DMS 273 (cell line): ENCODE measurements around the gene HNRNPM.

Source experiments
- DNase-seq: peaks from one replicate; lab custom pipeline; 2025; ENCODE audit not compliant: unreplicated experiment; lab: John Stamatoyannopoulos, UW

Gene HNRNPM

DNA sequence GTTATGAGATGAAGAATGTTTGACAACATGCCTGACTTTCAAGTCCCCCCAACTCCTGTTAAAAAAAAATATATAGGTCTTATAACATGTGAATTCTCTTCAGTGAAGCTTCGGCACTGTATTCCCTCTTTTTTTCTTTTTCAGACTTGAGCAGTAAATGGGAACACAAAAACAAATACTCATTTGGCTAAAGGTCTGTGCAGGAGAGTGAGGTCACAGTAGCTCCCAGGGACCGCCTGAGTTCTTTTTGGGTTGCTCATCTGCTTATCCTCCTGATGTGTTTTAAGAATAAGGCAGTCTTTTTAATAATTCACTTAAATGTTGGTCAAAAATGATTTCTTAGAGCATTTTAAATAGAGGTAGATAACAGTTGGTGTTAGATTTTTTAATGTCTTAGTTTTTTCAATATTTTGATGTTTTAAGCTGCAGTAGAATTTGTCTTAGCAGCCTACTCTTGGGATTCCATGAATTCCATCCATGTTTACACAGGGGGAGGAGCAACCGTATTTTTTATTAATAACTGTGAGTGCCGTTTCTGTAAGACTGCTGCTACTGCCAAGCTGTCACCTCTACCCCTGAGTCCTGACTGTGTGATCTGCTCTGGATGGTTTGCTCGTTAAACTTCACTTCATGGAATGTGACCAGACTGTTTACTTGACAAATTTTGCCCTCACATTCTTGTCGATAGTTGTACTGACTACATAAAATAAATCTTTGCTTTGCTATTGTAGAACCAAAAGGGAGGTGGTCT is 14.9 kb downstream of the HNRNPM start:
- no peak for DNase-seq

GRCh38 chr19:8460516-8461298 is 15.9 kb downstream of the HNRNPM start:
- DNase-seq, result no peak

- no peak for DNase-seq
Measured at GRCh38 chr19:8461376-8461775, 16.6 kb downstream of the HNRNPM start.

DNA sequence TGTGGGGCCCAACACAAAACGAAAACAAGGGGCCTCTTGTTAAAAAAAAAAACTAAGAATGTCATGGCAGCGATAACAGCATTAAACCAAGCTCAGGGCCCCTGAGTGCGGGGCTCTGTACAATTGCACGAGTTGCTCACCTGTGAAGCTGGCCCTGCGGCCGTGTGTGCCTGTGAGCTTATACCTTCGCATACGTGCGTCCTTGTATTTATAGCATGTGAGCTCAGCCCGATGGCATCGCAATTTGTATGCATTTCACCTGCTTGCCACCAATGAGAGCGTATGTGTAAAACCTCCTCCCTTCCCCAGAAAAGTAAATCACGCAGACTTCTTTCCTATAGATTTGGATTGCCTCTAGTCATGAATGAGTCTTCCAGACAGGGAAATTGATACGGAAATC is 17.1 kb downstream of the HNRNPM start:
- no peak for DNase-seq

DNA sequence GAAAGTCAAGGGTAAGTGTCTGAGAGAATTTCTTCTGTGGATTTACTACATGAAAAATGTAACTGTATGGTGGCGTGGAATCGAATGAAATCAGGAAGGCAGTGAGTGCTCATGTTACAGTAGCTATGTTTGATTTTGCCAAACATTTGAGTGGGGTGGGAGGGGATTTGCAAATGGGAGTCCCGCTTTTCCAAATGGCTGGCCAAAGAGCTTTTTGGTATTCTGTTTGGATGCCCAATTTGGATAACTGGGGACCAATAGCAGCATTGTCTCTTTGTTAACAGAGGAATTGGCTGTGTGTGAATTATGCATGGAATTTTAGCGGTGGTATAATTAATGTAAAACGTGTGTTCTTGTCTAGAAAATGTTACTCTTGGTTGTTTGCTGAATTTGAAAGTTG is 17.8 kb downstream of the HNRNPM start:
- DNase-seq, result no peak

GRCh38 chr19:8463365-8463764 is 18.6 kb downstream of the HNRNPM start:
- no peak for DNase-seq

DNA sequence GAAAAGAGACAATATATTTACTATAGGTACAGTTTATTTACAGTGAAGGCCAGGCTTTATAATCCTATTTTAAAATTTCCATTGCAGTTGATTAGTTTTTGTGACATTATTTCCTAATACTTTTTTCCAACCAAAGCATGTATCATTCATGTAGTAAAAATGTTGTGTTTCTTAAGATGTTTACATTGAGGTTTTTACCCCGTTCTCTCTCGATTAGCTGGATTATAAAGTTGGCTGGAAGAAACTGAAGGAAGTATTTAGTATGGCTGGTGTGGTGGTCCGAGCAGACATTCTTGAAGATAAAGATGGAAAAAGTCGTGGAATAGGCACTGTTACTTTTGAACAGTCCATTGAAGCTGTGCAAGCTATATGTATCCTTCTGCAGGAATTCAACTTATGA is 21.2 kb downstream of the HNRNPM start:
- DNase-seq, result no peak

- no peak for DNase-seq
Measured at GRCh38 chr19:8468124-8468523, 23.3 kb downstream of the HNRNPM start.

DNA sequence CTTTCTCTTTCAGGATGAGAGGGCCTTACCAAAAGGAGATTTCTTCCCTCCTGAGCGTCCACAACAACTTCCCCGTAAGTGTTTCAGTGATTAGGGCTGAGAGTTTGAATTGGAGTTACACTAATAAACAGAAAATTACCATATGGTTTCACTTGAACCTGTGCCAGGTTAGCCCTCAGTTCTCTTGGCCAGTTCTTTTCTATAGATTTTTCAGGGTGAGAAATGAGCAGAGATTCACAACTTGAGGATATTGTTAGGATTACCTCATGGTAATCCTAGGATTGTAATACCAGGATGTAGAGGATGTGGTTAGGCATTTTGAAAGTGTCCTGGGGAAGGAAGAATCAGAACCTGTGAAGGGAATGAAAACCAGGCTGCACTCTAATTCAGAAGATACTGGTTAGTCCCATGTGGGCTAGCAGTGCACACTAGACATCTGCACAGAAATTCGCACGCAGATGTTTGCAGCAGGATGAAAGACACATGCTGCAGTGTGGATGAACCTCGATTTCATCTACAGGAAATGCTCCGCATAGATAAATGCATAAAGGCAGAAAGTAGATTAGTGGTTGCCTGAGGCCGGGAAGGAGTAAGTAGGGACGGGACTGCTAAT is 24.1 kb downstream of the HNRNPM start:
- DNase-seq, result peak; percentile 27

DNA sequence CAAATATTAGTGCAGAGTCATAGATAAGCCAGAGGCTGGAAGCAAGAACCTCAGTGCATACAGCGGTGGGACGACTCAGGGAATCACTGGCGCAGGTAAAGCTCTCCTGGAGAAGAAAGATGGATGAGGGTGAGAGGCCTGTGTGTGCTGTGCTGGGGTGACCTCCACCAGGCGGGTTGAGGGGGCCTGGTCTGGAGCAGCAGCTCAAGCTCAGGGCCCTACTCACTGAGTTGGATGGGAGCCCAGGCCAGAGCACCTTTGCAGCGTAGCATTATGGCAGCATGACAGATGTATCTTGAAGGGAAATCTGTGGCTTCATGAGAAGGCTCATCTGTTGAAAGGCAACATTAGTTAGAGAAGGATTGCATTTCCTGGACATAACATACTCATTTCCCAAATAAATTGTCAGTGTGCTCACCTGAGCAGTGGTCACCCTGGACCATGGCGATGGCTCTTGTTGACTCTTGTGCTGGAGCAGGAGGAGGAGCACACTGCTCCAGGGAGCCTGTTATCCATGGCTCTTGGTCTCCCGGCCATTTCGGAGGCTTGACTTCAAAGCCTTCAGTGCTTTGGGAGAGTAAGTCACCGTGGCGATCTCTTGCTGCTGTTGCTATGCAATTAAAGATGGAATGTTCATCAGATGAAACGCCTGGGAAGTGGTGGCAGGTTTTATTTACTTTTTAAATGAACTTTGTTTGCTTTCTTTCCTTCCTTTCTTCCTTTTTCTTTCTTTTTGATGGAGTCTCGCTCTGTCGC is 25.0 kb downstream of the HNRNPM start:
- DNase-seq, result peak; percentile 32

GRCh38 chr19:8473648-8474476 is 29.1 kb downstream of the HNRNPM start:
- no peak for DNase-seq

GRCh38 chr19:8475005-8475404 is 30.2 kb downstream of the HNRNPM start:
- no peak for DNase-seq

- no peak for DNase-seq
Measured at GRCh38 chr19:8476524-8476923, 31.7 kb downstream of the HNRNPM start.

- DNase-seq, result no peak
Measured at GRCh38 chr19:8477889-8478288, 33.1 kb downstream of the HNRNPM start.

DNA sequence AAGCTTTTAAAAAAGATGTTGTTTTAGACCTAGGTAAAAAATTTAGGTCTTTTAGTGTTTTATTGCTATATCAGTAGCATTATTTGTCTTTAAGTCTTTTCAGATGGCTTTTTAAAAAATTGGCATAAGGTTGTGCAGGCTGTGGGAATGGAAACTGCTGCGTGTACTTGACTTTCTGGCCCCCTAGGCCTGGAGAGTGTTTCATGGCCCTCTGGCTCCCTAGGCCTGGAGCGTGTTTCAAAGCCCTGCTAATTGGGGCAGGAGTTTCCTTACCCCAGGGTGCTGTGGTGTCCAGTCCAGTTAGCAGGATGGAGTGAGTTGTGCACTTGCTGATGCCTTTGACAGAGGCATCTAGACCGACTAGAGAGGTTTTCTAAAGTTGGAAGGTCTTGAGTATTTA is 33.8 kb downstream of the HNRNPM start:
- DNase-seq, result no peak

- no peak for DNase-seq
Measured at GRCh38 chr19:8481201-8481600, 36.4 kb downstream of the HNRNPM start.

DNA sequence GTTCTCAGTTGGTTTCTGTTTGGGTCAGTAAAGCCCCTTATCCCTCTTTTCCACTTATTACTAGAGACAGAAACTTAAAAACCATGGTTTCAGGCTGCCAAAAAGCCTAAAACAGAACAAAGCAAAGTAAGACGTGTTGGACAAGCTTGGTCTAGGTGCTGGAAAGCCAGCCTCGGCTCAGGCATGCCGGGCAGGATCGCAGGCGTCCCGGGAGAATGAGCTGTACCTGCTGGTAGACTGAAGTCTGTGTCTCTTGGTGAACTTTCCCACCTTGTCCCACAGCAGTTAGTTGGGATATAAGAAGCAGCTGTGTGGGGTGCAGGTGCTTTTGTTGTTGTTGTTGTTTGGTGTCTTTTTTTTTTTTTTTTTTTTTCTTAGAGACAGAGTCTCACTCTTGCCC is 36.8 kb downstream of the HNRNPM start:
- no peak for DNase-seq

GRCh38 chr19:8482696-8483095 is 37.9 kb downstream of the HNRNPM start:
- no peak for DNase-seq

- DNase-seq, result no peak
Measured at GRCh38 chr19:8483165-8483564, 38.4 kb downstream of the HNRNPM start.

GRCh38 chr19:8484331-8484894 is 39.6 kb downstream of the HNRNPM start:
- DNase-seq, result no peak
